HG03139 (cell line): ENCODE data around the gene TUBB2B.

ENCODE experiments used
- ATAC-seq: cut with Tn5 transposase; IDR thresholded peaks from one replicate; pipeline ENCODE4 v1.9.1; 2021; ENCODE audit not compliant: unreplicated experiment

Gene TUBB2B

GRCh38 chr6:3235486-3235885 is 8.0 kb upstream of the TUBB2B start:
- ATAC-seq: no peak

- no peak for ATAC-seq
Measured at GRCh38 chr6:3233904-3234303, 6.5 kb upstream of the TUBB2B start.

DNA sequence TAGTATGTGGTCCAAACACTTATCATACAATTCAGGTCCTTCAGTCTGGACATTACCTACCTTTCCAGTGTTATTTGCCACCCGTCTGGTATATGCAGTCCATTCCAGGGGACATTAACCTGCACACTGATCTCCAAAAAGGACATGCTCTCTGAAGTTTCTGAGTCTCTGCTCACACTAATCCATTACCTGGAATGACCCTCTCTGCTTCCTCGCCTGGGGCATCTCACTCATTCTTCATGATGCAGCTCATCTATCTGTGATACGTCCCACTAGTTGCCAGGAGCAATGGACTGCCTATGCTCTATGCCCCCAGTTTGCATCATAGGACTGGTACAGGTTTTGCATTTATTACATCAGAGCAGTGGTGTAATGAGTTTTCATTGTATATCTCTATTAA is 5.9 kb upstream of the TUBB2B start:
- ATAC-seq: no peak

- no peak for ATAC-seq
Measured at GRCh38 chr6:3232017-3232945, 4.8 kb upstream of the TUBB2B start.

DNA sequence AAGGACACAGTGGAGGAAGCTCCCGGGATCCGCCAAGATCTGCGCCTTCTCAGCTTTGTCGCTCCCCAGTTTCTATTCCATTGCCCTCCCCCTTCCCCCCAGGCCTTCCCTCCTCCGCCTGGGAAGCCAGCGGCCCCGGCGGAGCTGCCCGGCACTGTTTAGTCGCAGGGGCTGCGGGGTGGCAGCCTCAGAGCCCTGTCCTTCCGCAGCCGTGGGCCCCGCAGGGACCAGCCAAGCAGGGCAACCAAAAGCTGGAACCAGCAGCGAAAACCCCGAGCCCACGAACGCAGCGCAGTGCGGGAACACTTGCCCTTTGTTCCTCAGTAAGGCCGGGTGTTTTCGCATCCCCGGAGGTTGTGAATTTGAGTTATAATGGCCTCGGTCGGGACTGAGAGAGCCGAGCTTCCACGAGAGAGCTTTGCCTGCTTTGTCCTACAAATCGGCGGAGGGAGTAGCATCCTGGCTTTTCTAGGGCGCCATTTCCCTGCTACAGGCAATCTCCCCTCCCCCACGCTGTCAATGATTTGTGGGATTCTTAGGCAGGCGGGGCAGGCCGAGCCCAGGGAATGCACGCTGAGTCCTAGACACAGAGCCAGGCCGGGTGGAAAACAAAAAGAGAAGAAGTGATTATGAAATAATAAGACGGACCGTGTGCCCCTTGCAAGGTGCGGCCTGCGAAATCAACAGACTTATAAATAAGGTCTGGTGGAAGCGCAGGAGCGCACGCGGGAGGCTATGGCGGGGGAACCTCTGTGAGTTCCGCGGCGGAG is 4.0 kb upstream of the TUBB2B start:
- ATAC-seq: no peak

- ATAC-seq: no peak
Measured at GRCh38 chr6:3230900-3231246, 3.4 kb upstream of the TUBB2B start.

- no peak for ATAC-seq
Measured at GRCh38 chr6:3230256-3230882, 2.9 kb upstream of the TUBB2B start.

DNA sequence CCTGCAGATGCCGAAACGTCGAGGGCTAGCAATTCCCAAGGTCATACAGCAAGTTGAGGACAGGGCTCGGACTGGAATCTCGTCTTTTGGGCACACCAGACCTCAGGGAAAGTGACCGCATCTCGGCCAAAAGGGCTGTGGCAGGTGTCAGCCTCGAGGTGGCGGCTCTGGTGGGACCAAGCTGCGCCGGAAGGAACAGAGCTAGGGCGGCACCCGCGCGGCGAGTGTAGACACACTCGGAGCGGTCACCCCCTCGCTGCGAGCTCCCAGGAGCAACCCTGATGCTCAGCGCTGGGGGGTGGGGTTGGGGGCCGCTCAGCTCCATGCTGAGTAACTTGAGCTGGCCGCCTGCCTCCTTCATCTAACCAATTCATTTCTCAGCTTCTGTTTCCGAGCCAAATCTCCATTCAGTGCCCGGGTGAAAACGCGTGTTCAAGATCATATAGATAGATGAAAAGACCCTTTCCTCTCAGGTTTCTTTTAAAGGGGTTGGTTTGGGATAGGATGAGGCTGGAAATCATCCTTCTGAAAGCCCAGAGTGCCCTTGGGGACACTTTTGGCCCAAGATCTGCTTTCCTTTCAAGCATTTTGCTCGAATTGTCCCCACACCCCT is 2.2 kb upstream of the TUBB2B start:
- ATAC-seq: no peak

- no peak for ATAC-seq
Measured at GRCh38 chr6:3228771-3229565, 1.5 kb upstream of the TUBB2B start.

DNA sequence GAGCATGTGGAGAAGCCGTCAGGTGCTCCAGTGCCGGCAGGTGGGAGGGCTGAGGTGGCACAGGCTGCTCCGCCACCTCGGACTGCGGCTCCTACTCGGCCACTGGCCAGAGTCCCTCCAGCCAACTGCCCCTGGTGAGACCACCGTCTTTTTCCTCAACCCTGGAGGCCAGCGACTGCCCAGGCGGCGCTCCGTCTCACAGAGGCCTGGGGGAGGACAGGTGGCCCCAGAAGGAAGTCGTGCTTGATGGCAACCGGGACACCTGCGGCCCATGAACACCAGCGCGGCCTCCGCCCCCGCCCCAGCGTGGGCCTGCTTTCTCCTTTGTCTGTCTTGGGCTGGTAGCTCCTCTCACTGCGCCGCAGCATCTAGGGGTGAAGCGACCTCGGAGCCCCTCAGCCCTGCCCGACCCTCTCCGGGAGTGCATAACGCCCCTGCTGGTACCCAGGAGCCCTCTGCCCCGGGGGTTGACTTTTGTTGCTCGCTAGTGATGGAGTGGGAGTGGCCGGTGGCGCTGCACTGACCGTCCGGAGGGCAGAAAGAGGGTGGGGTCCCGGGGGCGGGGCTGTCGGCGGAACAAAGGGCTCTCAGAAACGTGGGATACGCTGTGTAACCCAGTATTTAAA is 706 bp upstream of the TUBB2B start:
- no peak for ATAC-seq

DNA sequence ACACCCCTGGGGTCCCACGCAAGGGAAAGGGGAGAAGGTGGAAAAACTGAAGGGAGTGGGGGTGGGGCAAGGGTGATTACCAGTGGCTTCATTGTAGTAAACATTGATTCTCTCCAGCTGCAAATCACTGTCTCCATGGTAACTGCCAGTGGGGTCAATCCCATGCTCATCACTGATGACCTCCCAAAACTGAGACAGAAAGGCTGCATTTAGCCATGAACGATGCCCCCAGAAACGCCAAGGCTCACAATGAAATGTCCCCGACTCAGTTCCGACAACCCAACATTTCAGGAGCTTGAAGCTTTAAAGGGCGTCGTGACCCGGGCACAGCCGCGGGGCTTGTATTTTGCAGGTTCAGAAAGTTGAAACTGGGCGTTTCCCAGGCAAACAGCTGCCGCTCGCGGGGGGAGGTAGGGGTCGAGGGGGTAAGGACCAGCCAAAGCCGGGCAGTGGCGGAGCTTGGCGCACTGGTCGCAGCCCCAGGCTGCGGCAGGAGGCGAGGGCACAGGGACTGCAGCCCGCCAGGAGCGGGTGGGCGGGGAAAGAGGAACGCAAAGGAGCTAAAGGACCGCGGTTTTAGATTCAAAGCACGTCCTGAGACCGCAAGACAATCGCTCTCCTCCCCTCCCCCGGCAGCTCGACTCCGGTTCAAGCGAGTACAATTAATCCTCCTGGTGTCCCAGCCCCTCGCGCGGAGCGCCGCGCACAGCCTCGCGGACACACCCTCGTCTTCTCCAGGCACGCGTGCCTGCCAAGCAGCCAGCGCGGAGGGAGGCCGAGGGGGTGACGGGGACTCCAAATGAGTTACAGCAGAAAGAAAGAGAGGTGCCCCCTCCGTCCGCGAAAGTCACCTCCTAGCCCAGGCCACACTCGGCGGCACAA is 731 bp downstream of the TUBB2B start:
- no peak for ATAC-seq

DNA sequence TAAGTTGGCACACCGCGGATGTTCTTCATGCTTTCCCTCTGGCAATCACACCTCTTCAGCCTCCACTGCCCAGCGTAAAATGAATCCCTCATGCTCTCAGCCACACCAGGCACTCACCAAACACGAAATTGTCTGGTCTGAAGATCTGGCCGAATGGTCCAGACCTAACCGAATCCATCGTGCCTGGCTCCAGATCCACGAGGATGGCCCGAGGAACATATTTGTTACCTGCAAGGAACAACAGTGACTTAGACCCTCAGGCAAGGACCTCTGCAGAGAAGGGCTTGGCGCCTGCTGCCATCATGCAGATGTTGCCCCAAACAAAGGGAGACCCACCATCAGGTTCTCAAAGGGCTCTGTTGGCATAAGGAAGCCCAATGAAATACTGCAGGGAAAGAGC is 1.4 kb downstream of the TUBB2B start:
- no peak for ATAC-seq

- ATAC-seq: no peak
Measured at GRCh38 chr6:3222506-3223038, 4.9 kb downstream of the TUBB2B start.

DNA sequence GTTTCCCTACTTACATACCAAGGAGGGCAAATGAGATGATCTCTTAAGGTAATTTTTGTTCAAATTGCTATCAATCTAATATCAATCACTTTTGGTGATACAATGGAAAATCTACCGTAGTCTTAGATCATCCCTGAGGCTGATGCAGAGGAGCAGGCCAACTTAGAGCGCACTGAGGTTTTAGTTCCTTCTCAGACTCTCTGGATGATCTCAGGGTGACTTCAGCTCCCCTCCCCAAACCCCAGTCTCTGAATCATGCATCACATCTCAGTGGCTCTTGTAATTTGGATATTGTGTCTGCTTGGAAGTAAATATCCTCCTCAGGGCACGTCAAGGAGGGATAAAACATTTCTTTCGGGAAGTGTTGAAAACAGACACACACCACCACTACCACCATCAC is 5.9 kb downstream of the TUBB2B start:
- ATAC-seq: no peak

- ATAC-seq: no peak
Measured at GRCh38 chr6:3220366-3220765, 7.1 kb downstream of the TUBB2B start.

GRCh38 chr6:3218266-3218665 is 9.2 kb downstream of the TUBB2B start:
- no peak for ATAC-seq

DNA sequence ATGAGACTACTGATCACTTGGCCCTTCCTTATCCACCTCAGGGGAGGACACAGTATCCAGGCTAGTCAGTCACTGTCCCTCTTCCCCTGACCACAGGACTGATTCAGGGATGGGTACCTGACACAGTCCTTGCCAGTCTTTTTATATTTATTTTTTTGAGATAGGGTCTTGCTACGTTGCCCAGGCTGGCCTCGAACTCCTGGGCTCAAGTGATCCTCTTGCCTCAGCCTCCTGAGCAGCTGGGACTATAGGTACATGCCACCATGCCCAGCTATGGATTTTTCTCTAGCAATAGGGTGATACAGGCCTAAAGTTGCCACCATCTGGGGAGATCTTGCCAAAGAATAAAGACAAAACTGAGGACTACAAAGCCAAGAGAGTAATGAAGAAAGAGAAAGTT is 10.2 kb downstream of the TUBB2B start:
- ATAC-seq: no peak

- ATAC-seq: no peak
Measured at GRCh38 chr6:3214898-3215297, 12.6 kb downstream of the TUBB2B start.

DNA sequence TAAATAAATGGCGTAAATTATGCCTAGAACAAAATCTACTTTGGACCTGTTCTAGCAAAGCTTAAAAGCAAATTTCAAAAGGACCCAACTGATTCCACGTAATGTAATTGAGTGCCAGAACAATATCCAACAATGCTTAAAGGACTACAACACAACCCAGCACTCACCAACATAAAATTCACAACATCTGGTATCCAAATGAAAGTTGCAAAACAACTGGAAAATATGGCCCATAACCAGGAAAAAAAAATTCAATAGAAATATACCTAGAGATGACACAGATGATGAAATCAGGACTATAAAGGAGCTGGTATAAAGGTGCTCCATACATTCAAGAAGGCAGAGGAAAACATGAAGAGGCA is 14.1 kb downstream of the TUBB2B start:
- ATAC-seq: no peak
